ENCODE measurements around the gene SHISAL1.
A peak's percentile ranks its signal among the peaks of the same experiment; 100 is the strongest.

Gene SHISAL1

DNA sequence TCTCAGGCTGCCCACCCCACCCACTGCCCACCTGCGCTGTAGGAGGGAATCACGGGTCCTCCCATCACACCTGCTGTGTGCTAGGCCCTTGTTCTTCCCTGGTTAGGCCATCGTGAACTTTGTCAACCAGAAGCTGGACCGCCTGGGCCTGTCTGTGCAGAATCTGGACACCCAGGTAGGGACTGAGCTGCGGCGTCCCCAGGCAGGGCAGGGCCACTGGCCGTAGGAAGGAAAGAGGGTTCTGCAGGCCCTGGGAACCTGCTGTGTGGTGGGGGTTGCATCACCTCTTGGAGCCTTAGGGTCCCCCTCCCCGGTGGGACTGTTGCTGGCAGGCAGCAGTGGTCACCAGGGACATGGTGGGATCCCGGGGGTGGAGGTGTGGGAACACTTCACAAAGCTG is 116.5 kb downstream of the SHISAL1 start:
- TF ChIP-seq POLR2AphosphoS5 (IDR thresholded peaks at IDR 0.05; ENCODE audit: low read depth, low read length), result no peak
- TF ChIP-seq POLR2A (IDR thresholded peaks at IDR 0.05; ENCODE audit: low read depth, low read length), result no peak
- TF ChIP-seq TAF1 (IDR thresholded peaks at IDR 0.05; ENCODE audit: borderline replicate concordance, low read depth, low read length), result no peak
- FAIRE-seq, result no peak
- no peak for DNase-seq (ENCODE audit: insufficient read length)

DNA sequence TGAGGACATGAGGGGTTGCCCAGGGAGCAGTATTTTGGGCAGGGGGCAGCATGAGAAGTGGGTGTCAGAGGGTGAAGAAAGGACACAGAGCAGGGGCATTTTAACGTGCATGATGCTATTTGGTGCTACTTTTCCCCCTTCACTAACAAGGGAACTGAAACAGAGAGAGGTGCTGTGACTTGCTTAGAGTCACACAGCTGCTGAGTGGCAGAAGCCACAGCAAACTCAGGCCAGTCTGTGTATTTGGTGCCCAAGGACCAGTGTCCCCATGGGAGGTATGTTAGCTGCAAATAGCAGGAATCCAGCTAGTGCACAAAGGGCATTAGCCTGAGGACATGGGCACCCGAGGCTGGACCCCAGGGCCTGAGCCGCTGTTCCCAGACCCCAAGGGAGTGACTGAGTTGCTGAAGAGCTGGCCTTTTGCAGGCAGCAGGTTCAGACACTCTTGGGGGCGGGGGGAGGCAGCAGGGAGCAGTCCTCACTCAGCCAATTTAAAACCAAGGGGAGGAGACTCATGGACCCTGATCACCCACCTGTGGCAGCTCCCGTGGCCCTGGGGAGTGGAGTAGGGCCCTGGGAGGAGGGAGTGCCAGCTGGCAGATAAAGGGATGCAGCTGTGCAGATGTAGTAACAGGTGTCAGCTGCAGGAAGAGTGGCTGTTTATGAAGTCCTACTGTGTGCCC is 117.4 kb downstream of the SHISAL1 start:
- FAIRE-seq, result peak; percentile 82

DNA sequence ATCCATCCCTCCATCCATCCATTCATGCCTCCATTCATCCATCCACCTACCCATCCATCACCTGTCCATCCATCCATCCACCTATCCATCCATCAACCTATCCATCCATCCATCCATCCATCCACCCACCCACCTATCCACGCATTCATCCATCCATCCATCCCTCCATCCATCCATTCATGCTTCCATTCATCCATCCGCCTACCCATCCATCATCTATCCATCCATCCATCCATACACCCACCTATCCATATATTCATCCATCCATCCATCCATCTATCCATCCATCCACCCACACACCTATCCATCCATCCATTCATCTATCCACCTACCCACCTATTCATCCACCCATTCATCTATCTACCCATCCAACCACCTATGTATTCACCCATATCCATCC is 118.2 kb downstream of the SHISAL1 start:
- DNase-seq (ENCODE audit: insufficient read length), result no peak
- no peak for FAIRE-seq

More for the DNA sequence above, 117.4 kb downstream of the SHISAL1 start:
- no peak for DNase-seq (ENCODE audit: insufficient read length)
- TF ChIP-seq POLR2AphosphoS5 (IDR thresholded peaks at IDR 0.05; ENCODE audit: low read depth, low read length), result no peak
- no peak for TF ChIP-seq POLR2A (IDR thresholded peaks at IDR 0.05; ENCODE audit: low read depth, low read length)
- no peak for TF ChIP-seq TAF1 (IDR thresholded peaks at IDR 0.05; ENCODE audit: borderline replicate concordance, low read depth, low read length)

More for the DNA sequence above, 118.2 kb downstream of the SHISAL1 start:
- no peak for TF ChIP-seq POLR2A (IDR thresholded peaks at IDR 0.05; ENCODE audit: low read depth, low read length)
- TF ChIP-seq TAF1 (IDR thresholded peaks at IDR 0.05; ENCODE audit: borderline replicate concordance, low read depth, low read length), result no peak
- no peak for TF ChIP-seq POLR2AphosphoS5 (IDR thresholded peaks at IDR 0.05; ENCODE audit: low read depth, low read length)
